HG02571 (cell line): ENCODE measurements around the gene SCAMP4.

Source experiments
- ATAC-seq: cut with Tn5 transposase; IDR thresholded peaks from one replicate; pipeline ENCODE4 v1.9.1; 2021; ENCODE audit warnings: mild to moderate bottlenecking, moderate library complexity; ENCODE audit not compliant: unreplicated experiment

The SCAMP4 gene

GRCh38 chr19:1954532-1954933, 49.3 kb downstream of the SCAMP4 start:
- no peak for ATAC-seq

GRCh38 chr19:1955171-1956121, 50.2 kb downstream of the SCAMP4 start:
- ATAC-seq = no peak

GRCh38 chr19:1956122-1956494, 50.9 kb downstream of the SCAMP4 start:
- no peak for ATAC-seq

GRCh38 chr19:1956868-1957492, 51.8 kb downstream of the SCAMP4 start:
- no peak for ATAC-seq

- ATAC-seq = no peak
Measured at GRCh38 chr19:1957562-1958248, 52.5 kb downstream of the SCAMP4 start.

- no peak for ATAC-seq
Measured at GRCh38 chr19:1959928-1960589, 54.9 kb downstream of the SCAMP4 start.

- ATAC-seq = no peak
Measured at GRCh38 chr19:1961000-1961883, 56.0 kb downstream of the SCAMP4 start.

GRCh38 chr19:1962674-1963073, 57.5 kb downstream of the SCAMP4 start:
- ATAC-seq = no peak

GRCh38 chr19:1967087-1967608, 61.9 kb downstream of the SCAMP4 start:
- ATAC-seq = no peak

- no peak for ATAC-seq
Measured at GRCh38 chr19:1968279-1969175, 63.3 kb downstream of the SCAMP4 start.

GRCh38 chr19:1969176-1970002, 64.2 kb downstream of the SCAMP4 start:
- no peak for ATAC-seq

GRCh38 chr19:1970003-1970805, 65.0 kb downstream of the SCAMP4 start:
- ATAC-seq = no peak

- no peak for ATAC-seq
Measured at GRCh38 chr19:1970806-1971502, 65.8 kb downstream of the SCAMP4 start.

- no peak for ATAC-seq
Measured at GRCh38 chr19:1974381-1975161, 69.4 kb downstream of the SCAMP4 start.

GRCh38 chr19:1975162-1975480, 69.9 kb downstream of the SCAMP4 start:
- ATAC-seq = no peak
